Measurements from ENCODE around the gene GPR151. TPM values are rescaled to one million over a fixed set of nuclear protein-coding genes. Genes with fewer than 3 reads are reported as not detected.

Gene GPR151
- total RNA-seq: not detected
- not detected for polyA plus RNA-seq

DNA sequence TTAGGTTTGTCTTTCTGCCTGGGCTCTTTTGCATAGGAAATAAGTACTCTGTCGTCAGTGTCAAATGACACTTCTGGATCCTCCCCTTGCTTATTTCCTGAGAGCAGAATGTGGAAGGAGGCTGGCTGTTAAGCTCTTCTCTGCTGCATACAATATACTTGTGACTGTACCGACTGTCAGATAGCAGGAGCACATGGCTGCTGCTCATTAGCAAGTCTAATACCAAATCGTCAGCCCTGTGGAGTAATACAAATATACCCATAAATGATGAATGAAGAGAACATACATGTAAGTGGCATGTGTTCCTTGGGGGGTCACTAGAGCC is at the start of gene GPR151:
GPR151 (minus strand) TSS at position 40 of the 325 bp plus-strand sequence. CDS start 77 bp downstream, outside the sequence.
- peaks cover 2 to 6% (median 5%) of the 10 kb centered on the region in 4 donors for H3K36me3 ChIP-seq (ENCODE audit: control insufficient read depth in 4 of 4, insufficient read depth in 3 of 4, low read depth in 1 of 4, low read length in 3 of 4)
- WGBS: 37% methylated on average over 3 of the region's 3 CpGs
- no peak within 1 kb of the TSS for H3K4me3 ChIP-seq (ENCODE audit: low read depth in 1 of 3, low read length in 3 of 3)
- H3K9me3 ChIP-seq (ENCODE audit: control insufficient read depth in 4 of 4, low read length in 3 of 4): no peaks in the 10 kb centered on the region
- DNase-seq (ENCODE audit: low spot score): no peak
- no peak within 1 kb of the TSS for H3K27ac ChIP-seq (ENCODE audit: low read depth in 1 of 2, low read length in 2 of 2)
- no peaks in the 10 kb centered on the region for H3K4me1 ChIP-seq (ENCODE audit: control insufficient read depth in 4 of 4, insufficient read depth in 4 of 4, low read length in 3 of 4)
- no peaks in the 10 kb centered on the region for H3K27me3 ChIP-seq (ENCODE audit: control insufficient read depth in 4 of 4, insufficient read depth in 4 of 4, low read length in 3 of 4)
- no peak within 1 kb of the TSS for H3K9ac ChIP-seq (ENCODE audit: low read depth in 1 of 2, low read length in 2 of 2)
- no peak for TF ChIP-seq NR2F2 (IDR thresholded peaks at IDR 0.05)
- TF ChIP-seq ATF3 (IDR thresholded peaks at IDR 0.05): no peak
- TF ChIP-seq, protein P1, sequence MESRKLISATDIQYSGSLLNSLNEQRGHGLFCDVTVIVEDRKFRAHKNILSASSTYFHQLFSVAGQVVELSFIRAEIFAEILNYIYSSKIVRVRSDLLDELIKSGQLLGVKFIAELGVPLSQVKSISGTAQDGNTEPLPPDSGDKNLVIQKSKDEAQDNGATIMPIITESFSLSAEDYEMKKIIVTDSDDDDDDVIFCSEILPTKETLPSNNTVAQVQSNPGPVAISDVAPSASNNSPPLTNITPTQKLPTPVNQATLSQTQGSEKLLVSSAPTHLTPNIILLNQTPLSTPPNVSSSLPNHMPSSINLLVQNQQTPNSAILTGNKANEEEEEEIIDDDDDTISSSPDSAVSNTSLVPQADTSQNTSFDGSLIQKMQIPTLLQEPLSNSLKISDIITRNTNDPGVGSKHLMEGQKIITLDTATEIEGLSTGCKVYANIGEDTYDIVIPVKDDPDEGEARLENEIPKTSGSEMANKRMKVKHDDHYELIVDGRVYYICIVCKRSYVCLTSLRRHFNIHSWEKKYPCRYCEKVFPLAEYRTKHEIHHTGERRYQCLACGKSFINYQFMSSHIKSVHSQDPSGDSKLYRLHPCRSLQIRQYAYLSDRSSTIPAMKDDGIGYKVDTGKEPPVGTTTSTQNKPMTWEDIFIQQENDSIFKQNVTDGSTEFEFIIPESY (IDR thresholded peaks at IDR 0.05): no peak
- TF ChIP-seq, protein P2, sequence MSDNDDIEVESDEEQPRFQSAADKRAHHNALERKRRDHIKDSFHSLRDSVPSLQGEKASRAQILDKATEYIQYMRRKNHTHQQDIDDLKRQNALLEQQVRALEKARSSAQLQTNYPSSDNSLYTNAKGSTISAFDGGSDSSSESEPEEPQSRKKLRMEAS (IDR thresholded peaks at IDR 0.05): no peak
- no peak for TF ChIP-seq EGR1 (IDR thresholded peaks at IDR 0.05; ENCODE audit: low read depth in 2 of 2)
- TF ChIP-seq, protein P3, sequence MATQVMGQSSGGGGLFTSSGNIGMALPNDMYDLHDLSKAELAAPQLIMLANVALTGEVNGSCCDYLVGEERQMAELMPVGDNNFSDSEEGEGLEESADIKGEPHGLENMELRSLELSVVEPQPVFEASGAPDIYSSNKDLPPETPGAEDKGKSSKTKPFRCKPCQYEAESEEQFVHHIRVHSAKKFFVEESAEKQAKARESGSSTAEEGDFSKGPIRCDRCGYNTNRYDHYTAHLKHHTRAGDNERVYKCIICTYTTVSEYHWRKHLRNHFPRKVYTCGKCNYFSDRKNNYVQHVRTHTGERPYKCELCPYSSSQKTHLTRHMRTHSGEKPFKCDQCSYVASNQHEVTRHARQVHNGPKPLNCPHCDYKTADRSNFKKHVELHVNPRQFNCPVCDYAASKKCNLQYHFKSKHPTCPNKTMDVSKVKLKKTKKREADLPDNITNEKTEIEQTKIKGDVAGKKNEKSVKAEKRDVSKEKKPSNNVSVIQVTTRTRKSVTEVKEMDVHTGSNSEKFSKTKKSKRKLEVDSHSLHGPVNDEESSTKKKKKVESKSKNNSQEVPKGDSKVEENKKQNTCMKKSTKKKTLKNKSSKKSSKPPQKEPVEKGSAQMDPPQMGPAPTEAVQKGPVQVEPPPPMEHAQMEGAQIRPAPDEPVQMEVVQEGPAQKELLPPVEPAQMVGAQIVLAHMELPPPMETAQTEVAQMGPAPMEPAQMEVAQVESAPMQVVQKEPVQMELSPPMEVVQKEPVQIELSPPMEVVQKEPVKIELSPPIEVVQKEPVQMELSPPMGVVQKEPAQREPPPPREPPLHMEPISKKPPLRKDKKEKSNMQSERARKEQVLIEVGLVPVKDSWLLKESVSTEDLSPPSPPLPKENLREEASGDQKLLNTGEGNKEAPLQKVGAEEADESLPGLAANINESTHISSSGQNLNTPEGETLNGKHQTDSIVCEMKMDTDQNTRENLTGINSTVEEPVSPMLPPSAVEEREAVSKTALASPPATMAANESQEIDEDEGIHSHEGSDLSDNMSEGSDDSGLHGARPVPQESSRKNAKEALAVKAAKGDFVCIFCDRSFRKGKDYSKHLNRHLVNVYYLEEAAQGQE (IDR thresholded peaks at IDR 0.05): no peak
- no peak for TF ChIP-seq HNF4G (IDR thresholded peaks at IDR 0.05)
- no peak for TF ChIP-seq FOXA2 (IDR thresholded peaks at IDR 0.05)
- TF ChIP-seq RAD21 (IDR thresholded peaks at IDR 0.05): no peak

GRCh38 chr5:146564007-146564762 is 48.2 kb upstream of the GPR151 start:
- H3K4me1 ChIP-seq (ENCODE audit: control insufficient read depth in 4 of 4, insufficient read depth in 4 of 4, low read length in 3 of 4): no peaks in the 10 kb centered on the region
- 58% methylated on average over 2 of the region's 2 CpGs for WGBS
- no peak overlapping the region for H3K27ac ChIP-seq (ENCODE audit: low read depth in 1 of 2, low read length in 2 of 2)
- no peaks in the 10 kb centered on the region for H3K27me3 ChIP-seq (ENCODE audit: control insufficient read depth in 4 of 4, insufficient read depth in 4 of 4, low read length in 3 of 4)
- no peak overlapping the region for H3K9ac ChIP-seq (ENCODE audit: low read depth in 1 of 2, low read length in 2 of 2)
- no peaks in the 10 kb centered on the region for H3K9me3 ChIP-seq (ENCODE audit: control insufficient read depth in 4 of 4, low read length in 3 of 4)
- no peak overlapping the region for H3K4me3 ChIP-seq (ENCODE audit: low read depth in 1 of 3, low read length in 3 of 3)
- no peak for DNase-seq (ENCODE audit: low spot score)
- H3K36me3 ChIP-seq (ENCODE audit: control insufficient read depth in 4 of 4, insufficient read depth in 3 of 4, low read depth in 1 of 4, low read length in 3 of 4): no peaks in the 10 kb centered on the region
- no peak for TF ChIP-seq HNF4G (IDR thresholded peaks at IDR 0.05)
- TF ChIP-seq, protein P4, sequence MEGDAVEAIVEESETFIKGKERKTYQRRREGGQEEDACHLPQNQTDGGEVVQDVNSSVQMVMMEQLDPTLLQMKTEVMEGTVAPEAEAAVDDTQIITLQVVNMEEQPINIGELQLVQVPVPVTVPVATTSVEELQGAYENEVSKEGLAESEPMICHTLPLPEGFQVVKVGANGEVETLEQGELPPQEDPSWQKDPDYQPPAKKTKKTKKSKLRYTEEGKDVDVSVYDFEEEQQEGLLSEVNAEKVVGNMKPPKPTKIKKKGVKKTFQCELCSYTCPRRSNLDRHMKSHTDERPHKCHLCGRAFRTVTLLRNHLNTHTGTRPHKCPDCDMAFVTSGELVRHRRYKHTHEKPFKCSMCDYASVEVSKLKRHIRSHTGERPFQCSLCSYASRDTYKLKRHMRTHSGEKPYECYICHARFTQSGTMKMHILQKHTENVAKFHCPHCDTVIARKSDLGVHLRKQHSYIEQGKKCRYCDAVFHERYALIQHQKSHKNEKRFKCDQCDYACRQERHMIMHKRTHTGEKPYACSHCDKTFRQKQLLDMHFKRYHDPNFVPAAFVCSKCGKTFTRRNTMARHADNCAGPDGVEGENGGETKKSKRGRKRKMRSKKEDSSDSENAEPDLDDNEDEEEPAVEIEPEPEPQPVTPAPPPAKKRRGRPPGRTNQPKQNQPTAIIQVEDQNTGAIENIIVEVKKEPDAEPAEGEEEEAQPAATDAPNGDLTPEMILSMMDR (IDR thresholded peaks at IDR 0.05; ENCODE audit: low read depth, low read length, missing input control): no peak

All from liver (tissue), 9 donors.